Lung (tissue), 12 donors: ENCODE measurements around the gene NPM1. TPM values are rescaled to one million over a fixed set of nuclear protein-coding genes. Genes with fewer than 3 reads are reported as not detected.

Source experiments
- ATAC-seq: fragments of 200-7000 bp; cut with Tn5 transposase; one replicate; pipeline ENCODE4 v1.9.1; 2020; ENCODE audit warnings: moderate number of reproducible peaks; ENCODE audit not compliant: insufficient read depth, low FRiP score
- DNase-seq, 3 donors: peaks; one replicate each; pipeline ENCODE4 v3.0.0-alpha.2; 2013 to 2017
- H3K27ac ChIP-seq, 2 donors: one replicate each; pipeline ENCODE4 v1.5.1; 2013; ENCODE audit warnings: mild to moderate bottlenecking in 2 of 2, moderate library complexity in 2 of 2, control low read depth in 1 of 2, inconsistent platforms in 1 of 2, low read depth in 1 of 2, low read length in 1 of 2
- H3K27me3 ChIP-seq, 3 donors: one replicate each; pipeline ENCODE4 v1.5.1; 2013; ENCODE audit warnings: low read length in 2 of 3; ENCODE audit not compliant: control insufficient read depth in 3 of 3, insufficient read depth in 3 of 3
- H3K36me3 ChIP-seq, 4 donors: one replicate each; pipeline ENCODE4 v1.5.1; 2013; ENCODE audit warnings: low read length in 4 of 4, mild to moderate bottlenecking in 1 of 4, moderate library complexity in 1 of 4; ENCODE audit not compliant: control insufficient read depth in 4 of 4, insufficient read depth in 4 of 4
- H3K4me1 ChIP-seq, 5 donors: one replicate each; pipeline ENCODE4 v1.5.1; 2013; ENCODE audit warnings: low read length in 5 of 5, mild to moderate bottlenecking in 2 of 5, moderate library complexity in 1 of 5; ENCODE audit not compliant: control insufficient read depth in 5 of 5, insufficient read depth in 5 of 5
- H3K4me3 ChIP-seq: one replicate; pipeline ENCODE4 v1.5.1; 2013; ENCODE audit warnings: mild to moderate bottlenecking, control low read depth, moderate library complexity
- H3K9ac ChIP-seq, 2 donors: one replicate each; pipeline ENCODE4 v1.5.1; 2013; ENCODE audit warnings: low read length in 2 of 2, control low read depth in 1 of 2; ENCODE audit not compliant: insufficient read depth in 1 of 2
- H3K9me3 ChIP-seq, 4 donors: one replicate each; pipeline ENCODE4 v1.5.1; 2013; ENCODE audit warnings: low read length in 3 of 4, mild to moderate bottlenecking in 1 of 4, moderate library complexity in 1 of 4; ENCODE audit not compliant: control insufficient read depth in 4 of 4, insufficient read depth in 3 of 4
- CTCF ChIP-seq: IDR thresholded peaks from 2 replicates; pipeline ENCODE4 v1.5.1; 2012; ENCODE audit warnings: mild to moderate bottlenecking; ENCODE audit errors: control extremely low read depth, extremely low read depth
- WGBS, 2 donors: extraction: QIAGEN DNeasy Blood & Tissue Kit; methylation state at CpG; one replicate each; pipeline ENCODE4 v1.1.7; 2013; 5-methylcytosine and 5-hydroxymethylcytosine counted together
- polyA plus RNA-seq, 2 donors: library from polyadenylated mRNA; stranded (reverse); fragments of 200-250 nt; gene quantifications; one replicate each; pipeline ENCODE4 v1.2.1, GENCODE V29; 2013
- total RNA-seq, 2 donors: library from RNA; depleted of rRNA in 1 of 2; stranded (reverse); fragments of >200 nt in 1 of 2; gene quantifications; one replicate each; pipeline ENCODE4 v1.2.1, GENCODE V29; 2014 to 2021
- donor health status: control.
- donor health status: control.
- donor health status: Bipolar disorder and iron deficiency.
- donor health status: healthy.
- donor health status: DM: yes; HTN: yes; CAD: no.

Gene NPM1
- total and polyA plus RNA-seq, 4 donors: 601 to 2,411 (median 1,455) TPM

- Histone ChIP-seq H3K4me3 (peak overlapping the region; percentile 53), H3K36me3 (peaks cover 5 to 11% (median 6%) of the 10 kb centered on the region in 4 donors), H3K4me1 (peaks cover 0 to 28% (median 9%) of the 10 kb centered on the region in 5 donors), H3K9ac (peak overlapping the region; percentile 97 to 98), H3K27me3 (no peaks in the 10 kb centered on the region), H3K9me3 (peaks cover 0 to under 1% (median 0%) of the 10 kb centered on the region in 4 donors), H3K27ac (peak overlapping the region; percentile 79 to 90)
- no peak for ATAC-seq
- no peak for DNase-seq
- WGBS, 2 donors: 13 to 14% methylated on average over 20 of the region's 20 CpGs
- TF ChIP-seq CTCF: no peak
Measured at GRCh38 chr5:171386861-171387344, 746 bp upstream of the NPM1 start.

DNA sequence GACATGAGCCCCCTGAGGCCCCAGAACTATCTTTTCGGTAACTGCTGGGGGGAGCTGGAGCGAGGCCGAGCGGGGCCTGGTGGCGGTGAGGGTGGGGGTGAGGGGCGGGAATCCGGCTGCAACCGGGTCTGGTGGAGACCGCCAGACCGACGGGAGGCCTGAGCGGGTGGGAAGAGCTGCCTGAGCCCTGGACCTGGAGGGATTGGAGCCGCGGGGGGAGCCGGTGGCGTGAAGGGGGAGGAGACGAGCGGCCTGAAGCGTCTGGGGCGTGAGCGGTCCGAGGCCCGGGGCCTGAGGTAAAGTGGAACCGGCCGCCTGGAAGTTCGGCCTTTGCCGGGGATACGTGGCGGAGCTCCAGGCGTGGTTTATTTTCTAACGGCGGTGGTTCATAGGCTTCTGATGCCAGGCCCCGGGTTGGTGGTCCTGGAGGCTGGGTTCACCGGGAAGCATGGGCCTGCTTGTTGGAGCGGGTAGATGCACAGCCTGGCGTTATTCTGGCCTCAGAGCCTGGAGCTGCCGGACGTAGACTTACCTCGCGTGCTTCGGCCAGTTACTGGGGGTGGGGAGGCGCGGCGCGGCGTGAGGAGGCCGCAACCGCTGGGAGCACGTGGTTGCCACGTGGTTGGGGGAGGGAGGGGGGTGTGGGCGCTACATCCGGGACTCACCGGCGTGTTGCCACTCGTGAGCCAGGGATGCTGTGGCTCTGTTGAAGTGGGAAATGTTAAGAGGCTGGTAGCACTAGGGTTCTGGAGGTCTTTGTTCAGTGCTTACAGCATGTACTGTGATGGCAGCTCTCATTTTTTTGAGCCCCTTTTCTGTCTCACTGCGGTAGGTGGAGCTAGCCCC, 544 bp downstream of the NPM1 start:
- ATAC-seq: peak; percentile 48
- peak; percentile 81 to 87 (median 84) for DNase-seq
- H3K27ac ChIP-seq: peak overlapping the region; percentile 81 to 94
- TF ChIP-seq CTCF: no peak
- no peaks in the 10 kb centered on the region for H3K27me3 ChIP-seq
- 0 to 1% methylated on average over 56 of the region's 56 CpGs for WGBS, 2 donors
- H3K9me3 ChIP-seq: peaks cover 0 to 2% (median 0%) of the 10 kb centered on the region in 4 donors
- H3K4me3 ChIP-seq: peak overlapping the region; percentile 92
- peak overlapping the region; percentile 78 to 91 for H3K9ac ChIP-seq
- peaks cover 8 to 23% (median 13%) of the 10 kb centered on the region in 4 donors for H3K36me3 ChIP-seq
- peaks cover 0 to 28% (median 9%) of the 10 kb centered on the region in 5 donors for H3K4me1 ChIP-seq

GRCh38 chr5:171388816-171389168, 1.1 kb downstream of the NPM1 start:
- Histone ChIP-seq H3K36me3 (peaks cover 8 to 23% (median 18%) of the 10 kb centered on the region in 4 donors), H3K9ac (peak overlapping the region in 1 of 2 donors; percentile 44), H3K27me3 (no peaks in the 10 kb centered on the region), H3K9me3 (peaks cover 0 to 2% (median 0%) of the 10 kb centered on the region in 4 donors), H3K4me3 (peak overlapping the region; percentile 92), H3K4me1 (peaks cover 0 to 28% (median 9%) of the 10 kb centered on the region in 5 donors), H3K27ac (peak overlapping the region in 1 of 2 donors; percentile 94)
- DNase-seq (no peak), ATAC-seq (no peak)
- no peak for TF ChIP-seq CTCF
- WGBS, 2 donors: 2 to 6% methylated on average over 14 of the region's 14 CpGs
